Caco-2 (cell line): ENCODE results near the gene POLRMT. TPM values are rescaled to one million over a fixed set of nuclear protein-coding genes. Genes with fewer than 3 reads are reported as not detected.

Experiments
- BruUV-seq: library from RNA; stranded (reverse); fragments of 400-500 nt; replicated peaks from 2 replicates; lab custom pipeline; 2021; lab: Mats Ljungman, UMichigan
- CTCF ChIA-PET: fragments of 300-600 bp; sonication (Branson Sonifier 250); formaldehyde crosslinking; loops from one replicate; lab custom pipeline; 2022; ENCODE audit warnings: antibody characterized with exemption; lab: Charles Lee
- POLR2A ChIA-PET: fragments of 300-600 bp; sonication (Branson Sonifier 250); formaldehyde crosslinking; loops from one replicate; lab custom pipeline; 2022; ENCODE audit warnings: antibody characterized with exemption; lab: Charles Lee
- DNase-seq, 2 experiments: peaks; one replicate each; pipeline versions ENCODE4 v3.0.0 to v3.0.0-alpha.2; 2020 to 2022
- H3K27me3 ChIP-seq: replicated peaks from 2 replicates; pipeline ENCODE4 v1.6.0; 2011; ENCODE audit warnings: low read length; ENCODE audit not compliant: control insufficient read depth, insufficient read depth
- H3K36me3 ChIP-seq: 2 replicates; pipeline ENCODE4 v1.5.1; 2011; ENCODE audit warnings: low read length; ENCODE audit not compliant: control insufficient read depth, insufficient read depth
- H3K4me1 ChIP-seq: fragments of 250-450 bp; sonication (Bioruptor Pico); 2 replicates; pipeline ENCODE4 v1.5.1; 2020; ENCODE audit warnings: mild to moderate bottlenecking
- H3K4me3 ChIP-seq: 2 replicates; pipeline ENCODE4 v1.5.1; 2011; ENCODE audit warnings: low read depth, mild to moderate bottlenecking, control low read depth, low read length
- H3K9me3 ChIP-seq: fragments of 250-450 bp; sonication (Bioruptor Pico); 2 replicates; pipeline ENCODE4 v1.5.1; 2020; ENCODE audit warnings: mild to moderate bottlenecking, moderate library complexity
- H3K27ac Mint-ChIP-seq: one replicate; pipeline ENCODE4 v1.8.0; 2022; ENCODE audit warnings: mixed read lengths; ENCODE audit not compliant: unreplicated experiment
- H3K27me3 Mint-ChIP-seq: one replicate; pipeline ENCODE4 v1.8.0; 2022; ENCODE audit warnings: mixed read lengths; ENCODE audit not compliant: insufficient read depth, unreplicated experiment
- H3K36me3 Mint-ChIP-seq: one replicate; pipeline ENCODE4 v1.8.0; 2022; ENCODE audit warnings: mild to moderate bottlenecking, mixed read lengths; ENCODE audit not compliant: insufficient read depth, unreplicated experiment
- H3K4me1 Mint-ChIP-seq: one replicate; pipeline ENCODE4 v1.8.0; 2022; ENCODE audit warnings: low read depth, mixed read lengths; ENCODE audit not compliant: unreplicated experiment
- H3K4me3 Mint-ChIP-seq: one replicate; pipeline ENCODE4 v1.8.0; 2022; ENCODE audit warnings: mild to moderate bottlenecking, moderate library complexity, mixed read lengths; ENCODE audit not compliant: unreplicated experiment
- H3K9me3 Mint-ChIP-seq: one replicate; pipeline ENCODE4 v1.8.0; 2022; ENCODE audit warnings: mixed read lengths; ENCODE audit not compliant: unreplicated experiment
- intact Hi-C: fragments of 100-400 bp; cut with micrococcal nuclease; formaldehyde crosslinking; loops from one replicate; pipeline ENCODE4 v1.10.0; 2022; ENCODE audit not compliant: unreplicated experiment
- total RNA-seq: library from RNA; stranded (reverse); gene quantifications from 2 replicates; pipeline ENCODE4 v1.2.3, GENCODE V29; 2022
- TF ChIP-seq, protein P1 (sequence below), 2 experiments: fragments of 200-600 bp in 1 of 2; IDR thresholded peaks; 1 replicate in 1 of 2; 2 replicates in 1 of 2; pipeline versions ENCODE4 v1.5.1 to v1.8.0; 2011 to 2022; ENCODE audit warnings: antibody characterized with exemption in 1 of 2, control low read depth in 1 of 2, inconsistent platforms in 1 of 2, low read depth in 1 of 2, low read length in 1 of 2, mild to moderate bottlenecking in 1 of 2, moderate library complexity in 1 of 2; ENCODE audit not compliant: insufficient read depth in 1 of 2, severe bottlenecking in 1 of 2, unreplicated experiment in 1 of 2

POLRMT gene
- total RNA-seq, 1 experiment from 2014 or later, result 95.8 TPM

GRCh38 chr19:624433-625109, 8.8 kb downstream of the POLRMT start:
- ChIA-PET CTCF (no interaction called here), POLR2A (no interaction called here)
- H3K4me1 Mint-ChIP-seq, result no peaks in the 10 kb centered on the region
- DNase-seq, result no peak
- Histone ChIP-seq H3K9me3 (no peaks in the 10 kb centered on the region), H3K36me3 (no peaks in the 10 kb centered on the region; the same call in 1 of the 2 replicates), H3K4me1 (no peaks in the 10 kb centered on the region), H3K4me3 (no peak overlapping the region), H3K27me3 (no peaks in the 10 kb centered on the region)
- intact Hi-C loops, result no loop called here
- no peaks in the 10 kb centered on the region for H3K27me3 Mint-ChIP-seq
- TF ChIP-seq, protein P1, sequence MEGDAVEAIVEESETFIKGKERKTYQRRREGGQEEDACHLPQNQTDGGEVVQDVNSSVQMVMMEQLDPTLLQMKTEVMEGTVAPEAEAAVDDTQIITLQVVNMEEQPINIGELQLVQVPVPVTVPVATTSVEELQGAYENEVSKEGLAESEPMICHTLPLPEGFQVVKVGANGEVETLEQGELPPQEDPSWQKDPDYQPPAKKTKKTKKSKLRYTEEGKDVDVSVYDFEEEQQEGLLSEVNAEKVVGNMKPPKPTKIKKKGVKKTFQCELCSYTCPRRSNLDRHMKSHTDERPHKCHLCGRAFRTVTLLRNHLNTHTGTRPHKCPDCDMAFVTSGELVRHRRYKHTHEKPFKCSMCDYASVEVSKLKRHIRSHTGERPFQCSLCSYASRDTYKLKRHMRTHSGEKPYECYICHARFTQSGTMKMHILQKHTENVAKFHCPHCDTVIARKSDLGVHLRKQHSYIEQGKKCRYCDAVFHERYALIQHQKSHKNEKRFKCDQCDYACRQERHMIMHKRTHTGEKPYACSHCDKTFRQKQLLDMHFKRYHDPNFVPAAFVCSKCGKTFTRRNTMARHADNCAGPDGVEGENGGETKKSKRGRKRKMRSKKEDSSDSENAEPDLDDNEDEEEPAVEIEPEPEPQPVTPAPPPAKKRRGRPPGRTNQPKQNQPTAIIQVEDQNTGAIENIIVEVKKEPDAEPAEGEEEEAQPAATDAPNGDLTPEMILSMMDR (IDR thresholded peaks at IDR 0.05; ENCODE audit: insufficient read depth in 1 of 2, low read depth in 1 of 2, low read length in 1 of 2, severe bottlenecking in 1 of 2, unreplicated experiment in 1 of 2), result no peak
- no TSS peak for BruUV-seq
- H3K27ac Mint-ChIP-seq, result no peak overlapping the region
- peaks cover 45% of the 10 kb centered on the region for H3K36me3 Mint-ChIP-seq
- no peak overlapping the region for H3K4me3 Mint-ChIP-seq
- no peaks in the 10 kb centered on the region for H3K9me3 Mint-ChIP-seq

DNA sequence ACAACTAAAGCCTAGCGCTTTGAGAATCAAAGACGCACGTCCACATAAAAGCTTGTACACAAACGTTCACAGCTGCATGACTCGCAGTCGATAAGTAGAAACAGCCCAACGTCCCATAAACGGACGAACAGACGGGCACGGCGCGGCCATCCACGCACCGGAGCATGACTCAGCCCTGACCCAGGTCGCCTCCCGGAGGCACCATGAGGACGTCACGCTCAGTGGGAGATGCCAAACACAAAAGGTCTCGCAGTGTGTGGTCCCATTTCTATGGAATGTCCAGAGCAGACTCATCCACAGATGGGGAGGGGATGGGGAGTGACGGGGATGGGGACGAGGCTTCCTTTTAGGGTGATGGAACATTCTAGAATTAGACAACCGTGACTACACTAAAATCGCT, 9.4 kb downstream of the POLRMT start:
- no peaks in the 10 kb centered on the region for H3K27me3 ChIP-seq
- no peaks in the 10 kb centered on the region for H3K4me1 ChIP-seq
- intact Hi-C loops, result no loop called here
- no peak for DNase-seq
- H3K27ac Mint-ChIP-seq, result no peak overlapping the region
- H3K36me3 Mint-ChIP-seq, result peaks cover 45% of the 10 kb centered on the region
- no peaks in the 10 kb centered on the region for H3K27me3 Mint-ChIP-seq
- no peak overlapping the region for H3K4me3 Mint-ChIP-seq
- H3K4me3 ChIP-seq, result no peak overlapping the region
- CTCF ChIA-PET, result no interaction called here
- TF ChIP-seq, protein P1 (IDR thresholded peaks at IDR 0.05; ENCODE audit: insufficient read depth in 1 of 2, low read depth in 1 of 2, low read length in 1 of 2, severe bottlenecking in 1 of 2, unreplicated experiment in 1 of 2), result no peak
- no peaks in the 10 kb centered on the region for H3K9me3 ChIP-seq
- no peaks in the 10 kb centered on the region; the same call in 1 of the 2 replicates for H3K36me3 ChIP-seq
- BruUV-seq, result no TSS peak
- no peaks in the 10 kb centered on the region for H3K4me1 Mint-ChIP-seq
- no peaks in the 10 kb centered on the region for H3K9me3 Mint-ChIP-seq
- POLR2A ChIA-PET, result no interaction called here

GRCh38 chr19:623175-623916, 10.0 kb downstream of the POLRMT start:
- no peaks in the 10 kb centered on the region for H3K9me3 ChIP-seq
- CTCF ChIA-PET, result no interaction called here
- H3K4me1 Mint-ChIP-seq, result no peaks in the 10 kb centered on the region
- POLR2A ChIA-PET, result no interaction called here
- intact Hi-C loops, result no loop called here
- H3K36me3 ChIP-seq, result no peaks in the 10 kb centered on the region; the same call in 1 of the 2 replicates
- no peaks in the 10 kb centered on the region for H3K27me3 ChIP-seq
- H3K4me1 ChIP-seq, result no peaks in the 10 kb centered on the region
- H3K4me3 Mint-ChIP-seq, result no peak overlapping the region
- no peak overlapping the region for H3K4me3 ChIP-seq
- no peak for DNase-seq
- BruUV-seq, result no TSS peak
- H3K27me3 Mint-ChIP-seq, result no peaks in the 10 kb centered on the region
- no peaks in the 10 kb centered on the region for H3K9me3 Mint-ChIP-seq
- H3K27ac Mint-ChIP-seq, result no peak overlapping the region
- peaks cover 45% of the 10 kb centered on the region for H3K36me3 Mint-ChIP-seq
- TF ChIP-seq, protein P1 (IDR thresholded peaks at IDR 0.05; ENCODE audit: insufficient read depth in 1 of 2, low read depth in 1 of 2, low read length in 1 of 2, severe bottlenecking in 1 of 2, unreplicated experiment in 1 of 2), result no peak
